HepG2 (cell line): ENCODE measurements around the gene NPDC1. TPM values are rescaled to one million over a fixed set of nuclear protein-coding genes. Genes with fewer than 3 reads are reported as not detected.

Source experiments
- CEBPZ ChIP-seq: IDR thresholded peaks from 2 replicates; pipeline ENCODE4 v1.6.1; 2012; ENCODE audit warnings: low read length, improper control_type of control experiment
- CREB3 ChIP-seq: sonication (generic); formaldehyde crosslinking; IDR thresholded peaks from 2 replicates; pipeline ENCODE4 v1.5.0; 2020; ENCODE audit warnings: missing genetic modification reagents
- GMEB2 ChIP-seq: IDR thresholded peaks from 2 replicates; pipeline ENCODE4 v1.6.1; 2016; ENCODE audit warnings: missing biosample characterization, missing genetic modification reagents, low read depth
- HNF1A ChIP-seq, 2 experiments: sonication (generic) in 1 of 2; formaldehyde crosslinking in 1 of 2; IDR thresholded peaks; 2 replicates each; pipeline versions ENCODE4 v1.4.0 to v1.6.1; 2016 to 2020; ENCODE audit warnings: borderline replicate concordance in 1 of 2, low read depth in 1 of 2, mild to moderate bottlenecking in 1 of 2, missing genetic modification reagents in 1 of 2
- NR2C2 ChIP-seq: sonication (generic); formaldehyde crosslinking; IDR thresholded peaks from 2 replicates; pipeline ENCODE4 v1.4.0; 2020; ENCODE audit warnings: missing genetic modification reagents, mild to moderate bottlenecking, moderate library complexity, borderline replicate concordance
- PHF21A ChIP-seq: sonication (generic); formaldehyde crosslinking; IDR thresholded peaks from 2 replicates; pipeline ENCODE4 v1.5.0; 2020; ENCODE audit warnings: mild to moderate bottlenecking, missing genetic modification reagents
- PRDM4 ChIP-seq: sonication (generic); formaldehyde crosslinking; IDR thresholded peaks from 2 replicates; pipeline ENCODE4 v1.9.0; 2021; ENCODE audit warnings: missing genetic modification reagents, borderline replicate concordance
- TSC22D2 ChIP-seq: sonication (generic); formaldehyde crosslinking; IDR thresholded peaks from 2 replicates; pipeline ENCODE4 v1.5.1; 2020; ENCODE audit warnings: missing genetic modification reagents, mild to moderate bottlenecking, borderline replicate concordance
- ZBTB7A ChIP-seq: sonication (generic); formaldehyde crosslinking; IDR thresholded peaks from 2 replicates; pipeline ENCODE4 v1.8.0; 2022; ENCODE audit warnings: mild to moderate bottlenecking, missing genetic modification reagents
- ZBTB8A ChIP-seq: sonication (generic); formaldehyde crosslinking; IDR thresholded peaks from 2 replicates; pipeline ENCODE4 v1.4.0; 2020; ENCODE audit warnings: mild to moderate bottlenecking, low read depth, missing genetic modification reagents, borderline replicate concordance
- ZNF34 ChIP-seq: sonication (generic); formaldehyde crosslinking; IDR thresholded peaks from 2 replicates; pipeline ENCODE4 v1.4.0; 2020; ENCODE audit warnings: mild to moderate bottlenecking, missing genetic modification reagents, borderline replicate concordance
- ZNF546 ChIP-seq: sonication (generic); formaldehyde crosslinking; conservative IDR thresholded peaks from 2 replicates; pipeline ENCODE4 v1.8.1; 2023; ENCODE audit warnings: mild to moderate bottlenecking, missing genetic modification reagents
- ZNF562 ChIP-seq: sonication (generic); formaldehyde crosslinking; IDR thresholded peaks from 2 replicates; pipeline ENCODE4 v1.8.0; 2022; ENCODE audit warnings: missing genetic modification reagents, borderline replicate concordance
- ZNF709 ChIP-seq: sonication (generic); formaldehyde crosslinking; IDR thresholded peaks from 2 replicates; pipeline ENCODE4 v1.5.0; 2020; ENCODE audit warnings: mild to moderate bottlenecking, missing genetic modification reagents
- polyA plus RNA-seq, 8 experiments: library from polyadenylated mRNA; depleted of rRNA in 3 of 8; stranded (reverse) in 7 of 8; unstranded in 1 of 8; fragments of >200 nt; fragmentation: Illumina TruSeq in 4 of 8; extraction: Trizol in 4 of 8; gene quantifications; 2 replicates each; pipeline versions ENCODE4 v1.2.1 to v1.2.3, GENCODE V29; 2011 to 2016; ENCODE audit warnings: low read depth in 4 of 8, missing spikeins in 1 of 8, mixed read lengths in 1 of 8; ENCODE audit not compliant: insufficient read depth in 1 of 8
- total RNA-seq, 5 experiments: library from RNA; depleted of rRNA; stranded (reverse); fragments of >200 nt; fragmentation: Illumina TruSeq; extraction: Trizol; gene quantifications; 2 replicates each; pipeline ENCODE4 v1.2.3, GENCODE V29; 2016; ENCODE audit warnings: low read depth in 1 of 5

Gene NPDC1
- total and polyA plus RNA-seq, 2 of the 13 experiments (the other 11 are each of a cell fraction or from before 2014, with no cell fraction given): 0.84 to 5.4 TPM

GRCh38 chr9:137052998-137053943 is 7.3 kb upstream of the NPDC1 start (continued):
- TF ChIP-seq CEBPZ: no peak
- no peak for TF ChIP-seq PHF21A (CRISPR knock-in tag)
- no peak for TF ChIP-seq PRDM4 (CRISPR knock-in tag)
- 0 out of 2 replicates have a peak, but pooled peaks have one; percentile 3 for TF ChIP-seq ZNF709
- TF ChIP-seq ZNF562 (CRISPR knock-in tag): no peak
- TF ChIP-seq ZNF546: 0 out of 2 replicates have a peak, but pooled peaks have one; percentile 49
- no peak for TF ChIP-seq CREB3
- TF ChIP-seq TSC22D2 (CRISPR knock-in tag): no peak
- TF ChIP-seq NR2C2 (CRISPR knock-in tag): no peak
- TF ChIP-seq GMEB2 (CRISPR knock-in tag): no peak
- no peak for TF ChIP-seq HNF1A (IDR thresholded peaks at IDR 0.05; ENCODE audit: low read depth)
- no peak for TF ChIP-seq HNF1A (CRISPR knock-in tag; IDR thresholded peaks at IDR 0.05; ENCODE audit: borderline replicate concordance)
- no peak for TF ChIP-seq ZBTB7A (CRISPR knock-in tag)
- TF ChIP-seq ZBTB8A: no peak
- TF ChIP-seq ZNF34: no peak
